ENCODE results near the gene BTLA.
"Not testable (repeated sequence)": the region's sequence is repeated elsewhere in the genome, so short reads cannot be mapped to it uniquely, and the experiment has no call there.

The BTLA gene

GRCh38 chr3:112500621-112501020 is 1.3 kb upstream of the BTLA start:
- TF ChIP-seq, protein P1, sequence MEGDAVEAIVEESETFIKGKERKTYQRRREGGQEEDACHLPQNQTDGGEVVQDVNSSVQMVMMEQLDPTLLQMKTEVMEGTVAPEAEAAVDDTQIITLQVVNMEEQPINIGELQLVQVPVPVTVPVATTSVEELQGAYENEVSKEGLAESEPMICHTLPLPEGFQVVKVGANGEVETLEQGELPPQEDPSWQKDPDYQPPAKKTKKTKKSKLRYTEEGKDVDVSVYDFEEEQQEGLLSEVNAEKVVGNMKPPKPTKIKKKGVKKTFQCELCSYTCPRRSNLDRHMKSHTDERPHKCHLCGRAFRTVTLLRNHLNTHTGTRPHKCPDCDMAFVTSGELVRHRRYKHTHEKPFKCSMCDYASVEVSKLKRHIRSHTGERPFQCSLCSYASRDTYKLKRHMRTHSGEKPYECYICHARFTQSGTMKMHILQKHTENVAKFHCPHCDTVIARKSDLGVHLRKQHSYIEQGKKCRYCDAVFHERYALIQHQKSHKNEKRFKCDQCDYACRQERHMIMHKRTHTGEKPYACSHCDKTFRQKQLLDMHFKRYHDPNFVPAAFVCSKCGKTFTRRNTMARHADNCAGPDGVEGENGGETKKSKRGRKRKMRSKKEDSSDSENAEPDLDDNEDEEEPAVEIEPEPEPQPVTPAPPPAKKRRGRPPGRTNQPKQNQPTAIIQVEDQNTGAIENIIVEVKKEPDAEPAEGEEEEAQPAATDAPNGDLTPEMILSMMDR (IDR thresholded peaks at IDR 0.05; ENCODE audit: borderline replicate concordance, insufficient read depth, low read depth, low read length): no peak
- H3K4me3 ChIP-seq (ENCODE audit: low read depth, low read length): no peak overlapping the region

DNA sequence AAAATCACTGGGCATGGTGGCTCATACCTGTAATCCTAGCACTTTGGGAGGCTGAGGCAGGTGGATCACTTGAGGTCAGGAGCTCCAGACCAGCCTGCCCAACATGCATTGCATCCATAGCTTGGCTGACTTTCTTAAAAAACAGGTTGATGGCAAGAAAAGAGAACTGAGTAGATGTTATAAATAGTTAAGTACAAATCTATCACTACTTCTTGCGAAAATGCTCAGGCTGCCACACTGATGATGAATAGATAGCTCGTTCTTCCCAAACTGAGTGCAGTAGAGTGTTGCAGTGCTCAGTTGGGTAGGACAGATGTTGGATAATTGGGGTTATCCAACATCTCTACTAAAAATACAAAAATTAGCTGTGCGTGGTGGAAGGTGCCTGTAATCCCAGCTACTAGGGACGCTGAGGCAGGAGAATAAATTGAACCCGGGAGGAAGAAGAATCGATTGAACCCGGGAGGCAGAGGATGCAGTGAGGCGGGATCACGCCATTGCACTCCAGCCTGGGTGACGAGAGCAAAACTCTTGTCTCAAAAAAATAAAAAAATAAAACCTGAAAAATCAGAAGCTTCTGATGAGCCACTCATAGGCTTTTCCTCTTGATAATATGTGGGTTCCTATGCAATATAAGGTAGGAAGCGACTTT is 1.2 kb downstream of the BTLA start:
- TF ChIP-seq, protein P1 (IDR thresholded peaks at IDR 0.05; ENCODE audit: borderline replicate concordance, insufficient read depth, low read depth, low read length): no peak
- peak overlapping the region; percentile 65 for H3K4me3 ChIP-seq (ENCODE audit: low read depth, low read length)

DNA sequence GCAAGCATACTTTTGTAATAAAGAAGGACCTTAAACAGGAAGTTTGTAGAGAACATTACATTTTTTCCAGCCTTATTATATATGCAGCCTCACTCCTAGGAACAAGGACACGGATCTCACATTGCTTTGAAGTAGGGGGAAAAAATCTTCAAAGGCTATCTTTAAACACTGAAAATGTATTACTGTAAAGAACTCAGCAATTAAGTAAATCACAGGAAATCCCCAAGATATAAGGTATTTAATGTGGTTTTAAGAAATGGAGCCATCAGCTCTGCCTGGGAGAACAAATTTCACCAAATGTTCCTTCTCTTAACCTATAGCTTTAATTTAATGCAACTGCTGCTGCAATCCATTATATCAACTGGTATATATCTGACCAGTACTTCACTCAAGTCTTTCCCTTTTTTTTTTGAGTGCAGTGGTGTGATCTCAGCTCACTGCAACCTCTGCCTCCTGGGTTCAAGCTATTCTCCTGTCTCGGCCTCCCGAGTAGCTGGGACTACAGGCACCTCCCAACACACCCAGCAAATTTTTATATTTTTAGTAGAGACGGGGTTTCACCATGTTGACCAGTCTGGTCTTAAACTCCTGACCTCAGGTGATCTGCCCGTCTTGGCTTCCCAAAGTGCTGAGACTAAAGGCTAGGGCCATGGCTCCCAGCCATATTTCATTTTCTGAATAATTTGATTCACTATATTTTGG is 2.8 kb downstream of the BTLA start:
- peak overlapping the region; percentile 65 for H3K4me3 ChIP-seq (ENCODE audit: low read depth, low read length)
- TF ChIP-seq, protein P1 (IDR thresholded peaks at IDR 0.05; ENCODE audit: borderline replicate concordance, insufficient read depth, low read depth, low read length): no peak

- H3K4me3 ChIP-seq (ENCODE audit: low read depth, low read length): not testable (repeated sequence)
These were observed 4.9 kb downstream of the BTLA start for GRCh38 chr3:112494448-112494767.

DNA sequence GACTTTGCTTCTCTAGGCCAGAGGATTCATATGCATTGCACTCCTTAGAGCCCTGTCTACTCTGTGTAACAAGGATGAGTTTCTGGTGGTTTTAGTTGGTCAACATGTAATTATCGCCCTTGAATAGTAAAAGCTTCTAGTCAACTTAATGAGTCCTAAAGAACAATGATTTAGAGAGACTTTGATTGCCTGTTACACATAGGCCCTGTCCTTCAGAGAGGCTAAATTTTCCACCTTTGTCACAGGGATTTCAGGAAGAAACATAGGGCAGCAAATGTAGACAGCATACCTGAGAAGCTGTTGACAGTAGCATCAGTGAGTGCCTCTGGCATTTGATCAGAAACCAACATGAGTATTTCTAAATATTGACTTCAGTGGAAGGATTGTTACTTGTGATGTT is 7.1 kb downstream of the BTLA start:
- TF ChIP-seq, protein P1 (IDR thresholded peaks at IDR 0.05; ENCODE audit: borderline replicate concordance, insufficient read depth, low read depth, low read length): no peak
- no peak overlapping the region for H3K4me3 ChIP-seq (ENCODE audit: low read depth, low read length)

- TF ChIP-seq, protein P1 (IDR thresholded peaks at IDR 0.05; ENCODE audit: borderline replicate concordance, insufficient read depth, low read depth, low read length): no peak
- H3K4me3 ChIP-seq (ENCODE audit: low read depth, low read length): no peak overlapping the region
These were observed 7.9 kb downstream of the BTLA start for GRCh38 chr3:112491373-112491772.

GRCh38 chr3:112489674-112490479 is 9.4 kb downstream of the BTLA start:
- TF ChIP-seq, protein P1 (IDR thresholded peaks at IDR 0.05; ENCODE audit: borderline replicate concordance, insufficient read depth, low read depth, low read length): no peak
- no peak overlapping the region for H3K4me3 ChIP-seq (ENCODE audit: low read depth, low read length)

Measured in GM12875 (cell line).